Measurements from ENCODE around the gene WIF1. TPM values are rescaled to one million over a fixed set of nuclear protein-coding genes. Genes with fewer than 3 reads are reported as not detected.

The WIF1 gene
- total RNA-seq, 1 donor: not detected

- Histone ChIP-seq H3K9me3 (ENCODE audit: low read depth, low read length) (no peaks in the 10 kb centered on the region), H4K20me1 (ENCODE audit: insufficient read depth, low read length) (no peaks in the 10 kb centered on the region), H3K27me3 (ENCODE audit: insufficient read depth, low read length) (peaks cover 20% of the 10 kb centered on the region), H2AFZ (ENCODE audit: low read length) (no peak overlapping the region), H3K36me3 (ENCODE audit: insufficient read depth, low read length) (no peaks in the 10 kb centered on the region), H3K79me2 (ENCODE audit: insufficient read depth, low read length) (no peaks in the 10 kb centered on the region), H3K27ac (ENCODE audit: low read depth, low read length) (no peak overlapping the region), H3K4me3 (ENCODE audit: insufficient read depth, low read length) (no peak overlapping the region), H3K4me1 (ENCODE audit: insufficient read depth, low read length) (peaks cover 4% of the 10 kb centered on the region), H3K4me2 (ENCODE audit: insufficient read depth, low read length) (no peak overlapping the region)
- TF ChIP-seq CTCF (IDR thresholded peaks at IDR 0.05; ENCODE audit: extremely low read depth, low read depth, low read length): no peak
- no peak for DNase-seq (ENCODE audit: insufficient read length, low spot score, missing footprints)
These were observed 30.9 kb upstream of the WIF1 start for GRCh38 chr12:65152012-65152411.

GRCh38 chr12:65147312-65147905 is 26.3 kb upstream of the WIF1 start:
- no peak for DNase-seq (ENCODE audit: insufficient read length, low spot score, missing footprints)
- H4K20me1 ChIP-seq (ENCODE audit: insufficient read depth, low read length): no peaks in the 10 kb centered on the region
- no peak overlapping the region for H3K4me2 ChIP-seq (ENCODE audit: insufficient read depth, low read length)
- no peaks in the 10 kb centered on the region for H3K36me3 ChIP-seq (ENCODE audit: insufficient read depth, low read length)
- H3K4me3 ChIP-seq (ENCODE audit: insufficient read depth, low read length): no peak overlapping the region
- TF ChIP-seq CTCF (IDR thresholded peaks at IDR 0.05; ENCODE audit: extremely low read depth, low read depth, low read length): no peak
- no peak overlapping the region for H2AFZ ChIP-seq (ENCODE audit: low read length)
- no peaks in the 10 kb centered on the region for H3K4me1 ChIP-seq (ENCODE audit: insufficient read depth, low read length)
- no peaks in the 10 kb centered on the region for H3K79me2 ChIP-seq (ENCODE audit: insufficient read depth, low read length)
- no peak overlapping the region for H3K27ac ChIP-seq (ENCODE audit: low read depth, low read length)
- H3K9me3 ChIP-seq (ENCODE audit: low read depth, low read length): no peaks in the 10 kb centered on the region
- peaks cover 49% of the 10 kb centered on the region for H3K27me3 ChIP-seq (ENCODE audit: insufficient read depth, low read length)

- Histone ChIP-seq H4K20me1 (ENCODE audit: insufficient read depth, low read length) (no peaks in the 10 kb centered on the region), H2AFZ (ENCODE audit: low read length) (no peak overlapping the region), H3K79me2 (ENCODE audit: insufficient read depth, low read length) (no peaks in the 10 kb centered on the region), H3K4me1 (ENCODE audit: insufficient read depth, low read length) (no peaks in the 10 kb centered on the region), H3K36me3 (ENCODE audit: insufficient read depth, low read length) (no peaks in the 10 kb centered on the region), H3K4me2 (ENCODE audit: insufficient read depth, low read length) (no peak overlapping the region), H3K9me3 (ENCODE audit: low read depth, low read length) (no peaks in the 10 kb centered on the region), H3K27ac (ENCODE audit: low read depth, low read length) (no peak overlapping the region), H3K4me3 (ENCODE audit: insufficient read depth, low read length) (no peak overlapping the region), H3K27me3 (ENCODE audit: insufficient read depth, low read length) (peaks cover 55% of the 10 kb centered on the region)
- no peak for TF ChIP-seq CTCF (IDR thresholded peaks at IDR 0.05; ENCODE audit: extremely low read depth, low read depth, low read length)
- DNase-seq (ENCODE audit: insufficient read length, low spot score, missing footprints): no peak
These were observed 19.6 kb upstream of the WIF1 start for GRCh38 chr12:65140738-65141137.

GRCh38 chr12:65139389-65139788 is 18.3 kb upstream of the WIF1 start:
- H3K4me3 ChIP-seq (ENCODE audit: insufficient read depth, low read length): no peak overlapping the region
- H3K4me1 ChIP-seq (ENCODE audit: insufficient read depth, low read length): no peaks in the 10 kb centered on the region
- H3K4me2 ChIP-seq (ENCODE audit: insufficient read depth, low read length): no peak overlapping the region
- no peaks in the 10 kb centered on the region for H3K36me3 ChIP-seq (ENCODE audit: insufficient read depth, low read length)
- no peak overlapping the region for H2AFZ ChIP-seq (ENCODE audit: low read length)
- no peaks in the 10 kb centered on the region for H3K79me2 ChIP-seq (ENCODE audit: insufficient read depth, low read length)
- no peak overlapping the region for H3K27ac ChIP-seq (ENCODE audit: low read depth, low read length)
- TF ChIP-seq CTCF (IDR thresholded peaks at IDR 0.05; ENCODE audit: extremely low read depth, low read depth, low read length): no peak
- no peaks in the 10 kb centered on the region for H4K20me1 ChIP-seq (ENCODE audit: insufficient read depth, low read length)
- DNase-seq (ENCODE audit: insufficient read length, low spot score, missing footprints): no peak
- no peaks in the 10 kb centered on the region for H3K9me3 ChIP-seq (ENCODE audit: low read depth, low read length)
- H3K27me3 ChIP-seq (ENCODE audit: insufficient read depth, low read length): peaks cover 51% of the 10 kb centered on the region
